Endothelial cell of umbilical vein (primary cell): ENCODE data around the gene DUSP22. TPM values are rescaled to one million over a fixed set of nuclear protein-coding genes. Genes with fewer than 3 reads are reported as not detected.

ENCODE experiments used
- BruUV-seq: library from RNA; stranded (reverse); fragments of 400-500 nt; replicated peaks from 2 replicates; lab custom pipeline; 2021; lab: Mats Ljungman, UMichigan
- CTCF ChIA-PET: fragments of 300-600, 350-600 bp; sonication (Branson Sonifier 250); formaldehyde crosslinking; loops from one replicate; lab custom pipeline; 2021; ENCODE audit warnings: antibody characterized with exemption, inconsistent platforms; lab: Charles Lee
- POLR2A ChIA-PET: fragments of 300-600, 350-600 bp; sonication (Branson Sonifier 250); formaldehyde crosslinking; loops from one replicate; lab custom pipeline; 2021; ENCODE audit warnings: antibody characterized with exemption, inconsistent platforms; lab: Charles Lee
- DNase-seq: peaks from one replicate; pipeline ENCODE4 v3.0.0-alpha.2; 2011; ENCODE audit warnings: low read depth, low spot score
- FAIRE-seq: peaks from 2 replicates; lab custom pipeline; 2011; peaks lifted over from hg19 to GRCh38; lab: Jason Lieb, UNC
- H2AFZ ChIP-seq: 2 replicates; pipeline ENCODE4 v1.6.0; 2012; ENCODE audit warnings: low read depth, low read length, control low read depth, inconsistent platforms
- H3K27ac ChIP-seq: 2 replicates; pipeline ENCODE4 v1.5.1; 2011; ENCODE audit warnings: low read depth, mild to moderate bottlenecking, control low read depth, low read length, moderate library complexity; ENCODE audit not compliant: insufficient read depth
- H3K27me3 ChIP-seq, 2 experiments: 2 replicates each; pipeline versions ENCODE4 v1.6.0 to v1.6.1; 2011; ENCODE audit warnings: low read length in 2 of 2, mixed read lengths in 1 of 2; ENCODE audit not compliant: control insufficient read depth in 2 of 2, insufficient read depth in 2 of 2
- H3K36me3 ChIP-seq, 2 experiments: 2 replicates in 1 of 2; 3 replicates in 1 of 2; pipeline ENCODE4 v1.5.1; 2011; ENCODE audit warnings: low read length in 2 of 2, mild to moderate bottlenecking in 1 of 2, moderate library complexity in 1 of 2; ENCODE audit not compliant: control insufficient read depth in 2 of 2, insufficient read depth in 2 of 2; ENCODE audit errors: extremely low read depth in 1 of 2
- H3K4me1 ChIP-seq: 3 replicates; pipeline ENCODE4 v1.5.1; 2011; ENCODE audit warnings: mild to moderate bottlenecking, low read length; ENCODE audit not compliant: control insufficient read depth, insufficient read depth; ENCODE audit errors: extremely low read depth
- H3K4me2 ChIP-seq: 2 replicates; pipeline ENCODE4 v1.6.1; 2011; ENCODE audit warnings: low read length, control low read depth, mixed read lengths; ENCODE audit not compliant: insufficient read depth
- H3K4me3 ChIP-seq, 3 experiments: fragments of 200-600 bp in 1 of 3; sonication (generic), shearing (Covaris generic) in 1 of 3; replicated peaks in 1 of 3; 2 replicates each; pipeline ENCODE4 v1.5.1; 2011 to 2016; ENCODE audit warnings: control low read depth in 3 of 3, low read length in 3 of 3, mild to moderate bottlenecking in 2 of 3, inconsistent platforms in 1 of 3, low read depth in 1 of 3, moderate library complexity in 1 of 3; ENCODE audit not compliant: insufficient read depth in 1 of 3
- H3K79me2 ChIP-seq: 2 replicates; pipeline ENCODE4 v1.6.0; 2012; ENCODE audit warnings: low read length, inconsistent platforms; ENCODE audit not compliant: control insufficient read depth, insufficient read depth
- H3K9ac ChIP-seq: replicated peaks from 2 replicates; pipeline ENCODE3; 2011; ENCODE audit warnings: low read length, control low read depth; ENCODE audit not compliant: insufficient read depth; ENCODE audit errors: extremely low read depth
- H3K9me1 ChIP-seq: replicated peaks from 3 replicates; pipeline ENCODE4 v1.6.0; 2011; ENCODE audit warnings: mild to moderate bottlenecking, low read length; ENCODE audit not compliant: control insufficient read depth, insufficient read depth; ENCODE audit errors: extremely low read depth
- H3K9me3 ChIP-seq: replicated peaks from 2 replicates; pipeline ENCODE4 v1.5.1; 2012; ENCODE audit warnings: low read length, inconsistent platforms; ENCODE audit not compliant: control insufficient read depth, insufficient read depth
- H4K20me1 ChIP-seq: replicated peaks from 2 replicates; pipeline ENCODE3; 2011; ENCODE audit warnings: mild to moderate bottlenecking, low read length; ENCODE audit not compliant: control insufficient read depth, insufficient read depth; ENCODE audit errors: extremely low read depth
- CTCF ChIP-seq, 2 donors: IDR thresholded peaks; 1 replicate in 1 of 2; 2 replicates in 1 of 2; pipeline ENCODE4 v1.5.1; 2011; ENCODE audit warnings: low read length in 2 of 2, mild to moderate bottlenecking in 2 of 2, moderate library complexity in 2 of 2, control low read depth in 1 of 2, inconsistent platforms in 1 of 2, low read depth in 1 of 2; ENCODE audit not compliant: insufficient read depth in 1 of 2; ENCODE audit errors: extremely low read depth in 1 of 2
- EZH2 ChIP-seq: IDR thresholded peaks from 2 replicates; pipeline ENCODE4 v1.6.1; 2012; ENCODE audit warnings: borderline replicate concordance, low read depth, mild to moderate bottlenecking, moderate library complexity, low read length, inconsistent platforms; ENCODE audit not compliant: severe bottlenecking
- FOS ChIP-seq: IDR thresholded peaks from 2 replicates; pipeline ENCODE4 v1.6.1; 2011; ENCODE audit warnings: mild to moderate bottlenecking, low read length, moderate library complexity, borderline replicate concordance; ENCODE audit not compliant: insufficient read depth
- GATA2 ChIP-seq: IDR thresholded peaks from 2 replicates; pipeline ENCODE4 v1.7.0; 2011; ENCODE audit warnings: low read depth, mild to moderate bottlenecking, moderate library complexity, mixed read lengths, low read length; ENCODE audit not compliant: insufficient read length, insufficient read depth
- JUN ChIP-seq: IDR thresholded peaks from 2 replicates; pipeline ENCODE4 v1.6.1; 2011; ENCODE audit warnings: borderline replicate concordance, low read depth; ENCODE audit not compliant: insufficient read length, insufficient read depth
- MAX ChIP-seq: IDR thresholded peaks from 2 replicates; pipeline ENCODE4 v1.6.1; 2011; ENCODE audit not compliant: insufficient read depth, insufficient read length
- MYC ChIP-seq: IDR thresholded peaks from one replicate; pipeline ENCODE4 v1.6.1; 2011; ENCODE audit warnings: mild to moderate bottlenecking, low read depth, low read length
- POLR2A ChIP-seq: IDR thresholded peaks from 2 replicates; pipeline ENCODE4 v1.6.1; 2012; ENCODE audit warnings: low read depth, mild to moderate bottlenecking, control low read depth, low read length
- POLR2AphosphoS5 ChIP-seq: IDR thresholded peaks from 2 replicates; pipeline ENCODE4 v1.6.1; 2012; ENCODE audit warnings: low read depth, mild to moderate bottlenecking, control low read depth, low read length, moderate library complexity; ENCODE audit not compliant: insufficient read depth
- dilution Hi-C: fragments of 300-500 bp; cut with MboI; formaldehyde crosslinking; loops from one replicate; pipeline ENCODE4 v1.15.0; 2019; ENCODE audit warnings: low sequenced_read_pairs; ENCODE audit not compliant: extremely low pct_ligation_motif_present
- intact Hi-C: fragments of 100-400 bp; cut with micrococcal nuclease; formaldehyde crosslinking; loops from one replicate; pipeline ENCODE4 v1.10.0; 2022
- polyA plus RNA-seq, 4 experiments: library from polyadenylated mRNA; depleted of rRNA in 3 of 4; stranded (reverse) in 3 of 4; unstranded in 1 of 4; fragments of >200 nt; gene quantifications; 2 replicates each; pipeline versions ENCODE4 v1.2.1 to v1.2.3, GENCODE V29; 2011 to 2012; ENCODE audit warnings: missing spikeins in 1 of 4
- total RNA-seq: library from RNA; stranded (reverse); gene quantifications from 2 replicates; pipeline ENCODE4 v1.2.3, GENCODE V29; 2021

DUSP22 gene
- total and polyA plus RNA-seq, 2 donors (not counting 3 experiments of a cell fraction or from before 2014, with no cell fraction given): 23.2 to 33.9 TPM

GRCh38 chr6:328136-328670, 35.9 kb downstream of the DUSP22 start:
- DNase-seq: peak; percentile 32
- peaks cover 10% of the 10 kb centered on the region for H3K4me1 ChIP-seq
- FAIRE-seq: peak; percentile 59
- no peaks in the 10 kb centered on the region for H3K79me2 ChIP-seq
- ChIA-PET POLR2A (no interaction called here), CTCF (interaction anchor here (0.9 kb wide), 1 partner anchor 139 kb away, joined by 3 read pairs; no protein-coding TSS in a partner anchor)
- intact Hi-C loops (no loop called here), dilution Hi-C loops (no loop called here)
- no peaks in the 10 kb centered on the region for H3K9me3 ChIP-seq
- no peaks in the 10 kb centered on the region for H4K20me1 ChIP-seq
- no TSS peak for BruUV-seq
- H3K9me1 ChIP-seq: no peaks in the 10 kb centered on the region
- no peaks in the 10 kb centered on the region for H3K27me3 ChIP-seq
- TF ChIP-seq FOS (no peak), JUN (no peak), MYC (no peak), GATA2 (no peak), CTCF (IDR thresholded peaks at IDR 0.05; ENCODE audit: extremely low read depth in 1 of 2, insufficient read depth in 1 of 2, low read depth in 1 of 2, low read length in 2 of 2) (no peak), POLR2A (no peak), POLR2AphosphoS5 (no peak), MAX (no peak), EZH2 (no peak)
- no peak overlapping the region for H3K27ac ChIP-seq
- H3K4me3 ChIP-seq: no peak overlapping the region
- H2AFZ ChIP-seq: no peak overlapping the region
- no peak overlapping the region for H3K9ac ChIP-seq
- no peak overlapping the region for H3K4me2 ChIP-seq
- no peaks in the 10 kb centered on the region for H3K36me3 ChIP-seq
